ENCODE data around the gene LTO1.

The LTO1 gene

DNA sequence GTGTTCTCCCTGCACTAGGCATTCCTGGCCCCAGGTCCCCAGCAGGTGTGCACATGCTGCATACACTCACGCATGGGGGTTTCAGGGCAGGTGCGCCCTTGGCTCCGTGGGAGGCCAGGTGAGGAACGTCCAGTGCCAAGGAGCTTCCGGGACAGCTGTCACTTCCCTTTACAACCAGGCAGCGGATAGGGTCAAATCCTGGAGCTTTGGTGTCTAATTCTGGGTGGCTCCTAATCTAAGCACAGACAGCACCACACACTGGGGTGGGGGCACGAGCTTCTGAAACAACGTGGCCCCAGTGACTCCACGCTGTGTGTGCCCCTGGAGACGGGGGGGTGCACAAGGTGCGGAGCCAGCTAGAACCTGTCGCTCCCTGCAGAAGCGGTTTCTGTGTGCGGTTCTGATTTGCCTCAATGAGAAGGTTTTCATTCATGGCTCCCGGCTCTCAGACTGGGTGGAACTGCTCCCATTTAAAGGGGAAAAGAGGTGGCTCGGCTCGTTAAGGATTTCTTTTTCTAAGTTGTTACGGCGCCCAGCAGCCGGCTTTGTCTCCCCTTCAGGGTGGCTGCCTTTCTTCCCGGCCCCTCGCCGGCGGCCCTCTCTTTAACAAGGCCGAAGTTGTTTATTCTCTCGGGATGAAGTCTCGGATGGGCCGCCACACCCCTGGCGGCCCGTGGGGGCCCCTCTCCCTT lies 29.2 kb downstream of the LTO1 start:
- DNase-seq (ENCODE audit: low spot score): no peak

DNA sequence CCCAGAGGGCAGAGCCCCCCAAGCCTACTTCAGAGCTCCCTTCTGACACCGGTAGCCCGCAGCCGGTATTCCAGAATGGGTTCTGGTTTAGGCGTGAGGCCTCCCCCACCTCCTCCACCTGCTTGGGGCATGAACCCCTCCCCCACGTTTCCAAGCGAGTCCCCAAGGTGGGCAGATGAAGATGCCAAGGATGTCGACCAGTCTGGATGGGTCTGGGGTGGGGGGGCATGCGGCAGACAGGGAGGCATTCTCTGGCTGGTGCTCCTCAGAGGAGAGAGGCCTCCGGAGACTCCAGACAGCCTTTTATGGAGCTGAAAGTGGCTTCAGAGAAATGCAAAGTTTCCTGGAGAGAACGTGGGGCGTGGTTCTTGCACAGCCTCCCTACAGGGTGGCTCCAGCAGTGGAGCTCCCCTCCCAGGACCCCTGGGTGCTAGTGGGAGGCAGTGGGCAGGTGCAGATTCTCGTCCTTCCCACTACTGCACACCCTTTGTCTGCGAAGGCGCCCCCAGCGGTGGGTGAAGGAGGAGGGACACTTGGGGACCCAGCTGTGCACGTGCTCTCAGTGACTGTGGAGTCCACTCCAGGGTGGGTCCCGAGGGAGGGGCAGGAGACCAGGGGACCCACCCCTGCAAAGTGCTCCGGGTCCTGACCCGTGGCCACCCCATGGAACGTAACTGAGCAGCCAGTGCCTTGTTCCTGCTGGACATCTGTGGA lies 30.0 kb downstream of the LTO1 start:
- no peak for DNase-seq (ENCODE audit: low spot score)

DNA sequence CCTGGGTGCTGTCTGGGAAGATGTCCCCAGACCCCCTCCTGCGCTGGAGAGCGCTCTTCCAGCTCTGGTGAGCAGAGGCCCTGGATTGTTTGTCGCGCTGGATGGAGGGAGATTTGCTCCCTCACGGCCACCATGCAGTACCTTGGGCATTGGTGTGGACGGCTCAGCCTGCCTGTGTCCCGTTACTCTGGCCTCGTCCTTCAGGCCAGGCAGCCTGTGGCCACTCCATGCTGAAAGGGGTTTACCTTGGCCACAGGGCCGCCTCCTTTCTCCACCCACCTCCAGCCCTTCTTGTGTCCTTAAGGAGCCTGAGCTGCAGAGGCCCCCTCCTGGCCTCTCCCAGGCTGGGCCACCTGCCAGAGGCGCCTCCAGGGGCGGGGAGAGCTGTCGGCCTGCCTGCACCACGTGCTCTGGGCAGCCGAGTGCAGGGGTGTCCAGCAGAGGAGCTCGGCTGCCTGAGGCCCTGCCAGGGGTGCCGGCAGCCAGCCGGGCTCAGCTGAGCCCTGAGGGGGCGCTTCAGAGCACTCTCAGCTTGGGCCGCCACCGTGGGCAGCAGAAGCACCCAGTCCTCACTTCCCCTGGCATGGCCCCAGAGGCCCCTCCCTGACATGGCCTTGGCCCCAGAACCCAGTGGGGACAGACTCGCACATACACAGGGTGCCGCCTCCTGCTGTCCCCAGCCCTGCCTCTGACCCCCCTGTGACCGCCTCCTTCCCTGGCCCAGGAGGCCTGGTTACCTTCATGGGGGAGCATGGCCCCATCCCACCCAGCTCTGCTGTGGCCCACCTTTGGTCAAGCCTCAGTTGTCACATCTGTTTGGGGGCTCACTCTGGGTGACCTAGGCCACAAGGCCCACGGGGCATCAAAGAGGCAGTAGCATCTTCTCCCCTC lies 30.8 kb downstream of the LTO1 start:
- DNase-seq (ENCODE audit: low spot score): peak; percentile 47

DNA sequence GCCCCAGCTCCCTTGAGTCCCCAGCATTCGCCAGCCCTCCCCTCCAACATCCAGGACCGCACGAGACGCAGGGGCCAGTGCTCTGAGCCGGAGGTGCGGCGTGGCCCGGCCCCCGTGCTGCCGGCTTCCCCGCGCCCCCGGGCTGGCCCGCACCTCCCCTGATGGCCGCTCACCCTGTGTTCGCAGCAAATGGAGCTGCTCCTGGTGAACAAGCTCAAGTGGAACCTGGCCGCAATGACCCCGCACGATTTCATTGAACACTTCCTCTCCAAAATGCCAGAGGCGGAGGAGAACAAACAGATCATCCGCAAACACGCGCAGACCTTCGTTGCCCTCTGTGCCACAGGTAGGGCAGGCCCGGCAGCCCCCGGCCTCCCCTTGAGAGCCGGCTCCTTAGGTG lies 31.5 kb downstream of the LTO1 start:
- DNase-seq (ENCODE audit: low spot score): no peak

DNA sequence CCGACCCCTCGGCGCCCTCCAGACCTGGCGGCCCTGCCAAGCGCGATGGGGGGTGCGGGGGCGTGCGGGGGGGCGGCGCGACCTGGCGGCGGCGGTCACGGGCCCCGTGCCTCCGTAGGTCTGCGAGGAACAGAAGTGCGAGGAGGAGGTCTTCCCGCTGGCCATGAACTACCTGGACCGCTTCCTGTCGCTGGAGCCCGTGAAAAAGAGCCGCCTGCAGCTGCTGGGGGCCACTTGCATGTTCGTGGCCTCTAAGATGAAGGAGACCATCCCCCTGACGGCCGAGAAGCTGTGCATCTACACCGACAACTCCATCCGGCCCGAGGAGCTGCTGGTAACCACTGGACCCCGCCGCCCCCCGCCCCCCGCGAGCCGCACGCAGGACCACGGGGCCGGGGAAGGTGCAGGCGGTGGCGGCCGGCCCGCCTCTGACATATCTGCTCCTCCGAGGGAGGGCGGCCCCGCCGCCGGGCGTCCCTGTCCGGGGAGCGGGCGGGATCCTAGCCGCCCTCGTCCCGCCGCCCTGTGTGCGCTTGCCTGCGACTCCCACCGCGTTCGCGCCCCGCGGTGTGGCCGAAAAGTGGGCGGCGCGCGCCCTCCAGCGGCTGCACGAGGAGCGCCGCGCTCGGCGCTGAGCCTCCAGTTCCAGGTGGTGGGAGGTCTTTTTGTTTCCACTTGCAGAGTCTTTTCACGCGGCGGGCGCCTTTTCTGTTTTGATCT lies 32.1 kb downstream of the LTO1 start:
- DNase-seq (ENCODE audit: low spot score): peak; percentile 51

DNA sequence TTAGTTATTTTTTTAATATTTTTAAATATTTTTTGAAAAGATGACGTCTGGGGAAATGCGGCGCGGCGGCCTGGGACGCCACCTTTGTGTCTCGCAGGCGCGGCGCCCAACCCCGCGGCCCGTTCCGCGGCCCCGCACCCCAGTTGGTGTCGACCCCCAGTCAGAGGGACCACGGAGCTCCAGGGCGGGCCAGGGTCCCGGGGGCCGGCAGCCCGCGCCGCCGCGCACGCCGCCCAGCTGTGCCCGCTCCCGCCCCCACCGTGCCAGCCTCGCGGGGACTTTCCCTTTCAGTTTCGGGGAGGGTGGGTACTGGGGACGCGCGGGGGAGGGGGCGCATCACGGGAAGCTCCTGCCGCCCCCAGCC lies 32.6 kb downstream of the LTO1 start:
- DNase-seq (ENCODE audit: low spot score): no peak

DNA sequence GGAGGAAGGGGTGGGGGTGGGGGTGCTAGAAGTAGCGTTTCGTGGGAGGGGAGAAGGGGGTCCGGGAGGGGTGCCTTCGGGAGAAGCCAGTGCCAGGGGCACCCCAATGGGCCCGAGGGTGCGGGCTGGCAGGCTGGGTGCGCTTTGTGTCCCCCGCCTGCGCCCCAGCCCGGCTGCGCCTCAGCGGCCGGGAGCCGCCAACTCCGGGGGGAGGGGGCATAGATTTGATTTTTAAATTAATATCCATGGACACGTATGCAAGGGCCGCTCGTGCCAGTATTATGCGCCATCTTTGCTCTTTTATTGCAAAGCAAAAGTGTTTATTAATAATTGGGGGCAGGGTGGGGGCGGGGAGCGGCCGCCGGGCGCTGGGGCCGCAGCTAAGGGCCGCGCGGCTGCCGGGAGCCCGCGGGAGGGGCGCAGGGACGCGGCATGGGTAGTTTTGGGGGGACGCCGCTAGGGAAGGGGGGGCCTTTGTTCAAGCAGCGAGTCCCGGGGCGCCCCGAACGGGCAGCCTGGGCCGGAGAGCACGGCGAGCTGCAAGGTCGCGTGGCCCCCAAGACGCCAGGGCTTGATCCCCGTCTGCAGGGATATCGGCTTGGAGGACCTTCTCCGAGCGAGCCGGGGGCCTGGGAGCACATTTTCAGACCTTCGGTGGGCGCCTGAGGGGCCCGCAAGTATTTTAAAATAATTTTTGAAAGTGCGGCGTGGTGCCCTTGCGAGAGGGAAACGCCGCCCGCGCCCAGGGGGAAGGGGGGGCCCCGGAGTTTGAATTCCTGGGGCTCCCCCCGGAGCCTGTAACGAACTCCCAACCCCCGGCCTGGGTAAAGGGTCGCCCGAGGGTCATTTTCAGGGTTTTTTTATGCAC lies 33.2 kb downstream of the LTO1 start:
- no peak for DNase-seq (ENCODE audit: low spot score)

DNA sequence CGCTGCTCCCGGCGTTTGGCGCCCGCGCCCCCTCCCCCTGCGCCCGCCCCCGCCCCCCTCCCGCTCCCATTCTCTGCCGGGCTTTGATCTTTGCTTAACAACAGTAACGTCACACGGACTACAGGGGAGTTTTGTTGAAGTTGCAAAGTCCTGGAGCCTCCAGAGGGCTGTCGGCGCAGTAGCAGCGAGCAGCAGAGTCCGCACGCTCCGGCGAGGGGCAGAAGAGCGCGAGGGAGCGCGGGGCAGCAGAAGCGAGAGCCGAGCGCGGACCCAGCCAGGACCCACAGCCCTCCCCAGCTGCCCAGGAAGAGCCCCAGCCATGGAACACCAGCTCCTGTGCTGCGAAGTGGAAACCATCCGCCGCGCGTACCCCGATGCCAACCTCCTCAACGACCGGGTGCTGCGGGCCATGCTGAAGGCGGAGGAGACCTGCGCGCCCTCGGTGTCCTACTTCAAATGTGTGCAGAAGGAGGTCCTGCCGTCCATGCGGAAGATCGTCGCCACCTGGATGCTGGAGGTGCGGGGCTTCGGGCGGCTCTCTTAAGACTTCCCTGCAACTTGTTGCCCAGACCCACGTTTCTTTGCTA lies 34.1 kb downstream of the LTO1 start, which contains the start of gene CCND1:
TSS of gene CCND1 (plus strand) at position 162 of the 587 bp plus-strand sequence. CDS start at position 320, 158 bp downstream.
- peak; percentile 65 for DNase-seq (ENCODE audit: low spot score)

DNA sequence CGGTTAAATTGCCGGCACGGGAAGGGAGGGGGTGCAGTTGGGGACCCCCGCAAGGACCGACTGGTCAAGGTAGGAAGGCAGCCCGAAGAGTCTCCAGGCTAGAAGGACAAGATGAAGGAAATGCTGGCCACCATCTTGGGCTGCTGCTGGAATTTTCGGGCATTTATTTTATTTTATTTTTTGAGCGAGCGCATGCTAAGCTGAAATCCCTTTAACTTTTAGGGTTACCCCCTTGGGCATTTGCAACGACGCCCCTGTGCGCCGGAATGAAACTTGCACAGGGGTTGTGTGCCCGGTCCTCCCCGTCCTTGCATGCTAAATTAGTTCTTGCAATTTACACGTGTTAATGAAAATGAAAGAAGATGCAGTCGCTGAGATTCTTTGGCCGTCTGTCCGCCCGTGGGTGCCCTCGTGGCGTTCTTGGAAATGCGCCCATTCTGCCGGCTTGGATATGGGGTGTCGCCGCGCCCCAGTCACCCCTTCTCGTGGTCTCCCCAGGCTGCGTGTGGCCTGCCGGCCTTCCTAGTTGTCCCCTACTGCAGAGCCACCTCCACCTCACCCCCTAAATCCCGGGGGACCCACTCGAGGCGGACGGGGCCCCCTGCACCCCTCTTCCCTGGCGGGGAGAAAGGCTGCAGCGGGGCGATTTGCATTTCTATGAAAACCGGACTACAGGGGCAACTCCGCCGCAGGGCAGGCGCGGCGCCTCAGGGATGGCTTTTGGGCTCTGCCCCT lies 34.7 kb downstream of the LTO1 start:
- no peak for DNase-seq (ENCODE audit: low spot score)

DNA sequence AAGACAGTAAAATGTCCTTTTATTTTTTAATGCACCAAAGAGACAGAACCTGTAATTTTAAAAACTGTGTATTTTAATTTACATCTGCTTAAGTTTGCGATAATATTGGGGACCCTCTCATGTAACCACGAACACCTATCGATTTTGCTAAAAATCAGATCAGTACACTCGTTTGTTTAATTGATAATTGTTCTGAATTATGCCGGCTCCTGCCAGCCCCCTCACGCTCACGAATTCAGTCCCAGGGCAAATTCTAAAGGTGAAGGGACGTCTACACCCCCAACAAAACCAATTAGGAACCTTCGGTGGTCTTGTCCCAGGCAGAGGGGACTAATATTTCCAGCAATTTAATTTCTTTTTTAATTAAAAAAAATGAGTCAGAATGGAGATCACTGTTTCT lies 35.3 kb downstream of the LTO1 start:
- DNase-seq (ENCODE audit: low spot score): no peak

DNA sequence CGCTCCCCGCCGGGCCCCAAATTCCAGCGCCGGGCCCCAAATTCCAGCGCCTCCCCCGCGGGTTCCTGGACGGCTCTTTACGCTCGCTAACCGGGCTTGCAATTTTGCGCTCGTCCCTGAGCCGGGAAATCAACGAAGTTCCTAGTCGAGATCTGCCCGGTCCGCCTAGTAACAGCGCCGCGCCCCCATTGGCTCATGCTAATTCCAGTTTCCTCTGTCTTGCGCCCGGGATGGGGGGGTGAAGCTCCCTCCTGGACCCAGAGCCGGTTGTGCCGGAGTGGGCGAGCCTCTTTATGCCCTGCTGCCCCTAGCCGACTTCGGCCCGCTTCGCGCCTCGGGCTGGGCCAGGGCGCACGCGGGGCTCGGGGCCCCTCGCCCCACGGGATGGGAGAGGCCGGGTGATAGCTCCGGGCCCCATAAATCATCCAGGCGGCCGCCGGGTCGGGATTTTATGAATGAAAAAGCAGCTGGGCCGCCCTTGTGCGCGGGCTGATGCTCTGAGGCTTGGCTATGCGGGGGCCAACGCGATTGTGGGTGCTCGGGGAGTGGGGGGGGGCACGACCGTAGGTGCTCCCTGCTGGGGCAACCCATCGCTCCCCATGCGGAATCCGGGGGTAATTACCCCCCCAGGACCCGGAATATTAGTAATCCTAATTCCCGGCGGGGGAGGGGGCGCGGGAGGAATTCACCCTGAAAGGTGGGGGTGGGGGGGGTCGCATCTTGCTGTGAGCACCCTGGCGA lies 36.0 kb downstream of the LTO1 start:
- DNase-seq (ENCODE audit: low spot score): peak; percentile 77

DNA sequence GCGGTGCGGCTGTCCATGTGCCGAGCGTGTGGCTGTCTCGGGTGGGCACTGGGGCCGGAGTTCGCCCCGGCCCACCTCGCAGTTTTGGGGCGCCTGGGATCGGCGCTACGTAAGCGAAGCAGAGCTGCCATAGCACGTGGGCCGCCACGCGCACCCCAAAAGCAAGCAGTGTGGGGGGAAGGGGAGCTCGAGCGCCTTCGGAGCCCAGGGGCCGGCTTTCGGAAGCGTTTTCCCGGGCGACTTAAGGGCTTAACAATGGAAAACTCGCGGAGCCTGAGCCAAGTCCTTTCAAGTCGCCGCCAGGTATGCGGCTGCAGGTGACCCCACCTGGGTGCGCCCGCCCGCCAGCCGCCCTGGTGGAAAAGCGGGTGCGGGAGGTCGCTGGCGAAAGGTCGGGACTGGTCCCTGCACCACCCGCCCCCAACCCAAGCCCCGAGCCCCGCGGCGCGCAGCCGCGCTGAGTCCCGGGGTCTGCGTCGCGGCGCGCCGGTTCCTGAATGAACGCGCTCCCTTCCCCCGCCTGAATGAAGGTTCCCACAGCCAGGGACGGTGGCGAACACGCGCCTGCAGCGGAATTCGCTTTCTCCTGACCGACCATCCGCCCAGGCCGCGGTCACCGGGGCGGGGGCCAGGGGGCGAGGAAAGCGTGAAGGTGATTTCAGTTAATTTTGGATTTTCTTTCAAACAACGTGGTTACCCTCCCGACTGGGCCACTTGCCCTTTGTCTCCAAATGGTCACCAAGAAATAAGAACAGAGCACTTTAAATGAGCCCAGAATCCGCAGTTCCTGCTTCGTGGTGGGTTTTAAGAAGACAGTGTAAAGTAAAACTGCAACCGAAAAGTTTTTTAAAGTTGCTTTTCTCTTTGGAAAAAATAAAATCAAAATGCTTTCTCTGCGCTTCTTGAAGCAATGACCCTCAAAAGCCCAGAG lies 36.9 kb downstream of the LTO1 start:
- DNase-seq (ENCODE audit: low spot score): no peak

DNA sequence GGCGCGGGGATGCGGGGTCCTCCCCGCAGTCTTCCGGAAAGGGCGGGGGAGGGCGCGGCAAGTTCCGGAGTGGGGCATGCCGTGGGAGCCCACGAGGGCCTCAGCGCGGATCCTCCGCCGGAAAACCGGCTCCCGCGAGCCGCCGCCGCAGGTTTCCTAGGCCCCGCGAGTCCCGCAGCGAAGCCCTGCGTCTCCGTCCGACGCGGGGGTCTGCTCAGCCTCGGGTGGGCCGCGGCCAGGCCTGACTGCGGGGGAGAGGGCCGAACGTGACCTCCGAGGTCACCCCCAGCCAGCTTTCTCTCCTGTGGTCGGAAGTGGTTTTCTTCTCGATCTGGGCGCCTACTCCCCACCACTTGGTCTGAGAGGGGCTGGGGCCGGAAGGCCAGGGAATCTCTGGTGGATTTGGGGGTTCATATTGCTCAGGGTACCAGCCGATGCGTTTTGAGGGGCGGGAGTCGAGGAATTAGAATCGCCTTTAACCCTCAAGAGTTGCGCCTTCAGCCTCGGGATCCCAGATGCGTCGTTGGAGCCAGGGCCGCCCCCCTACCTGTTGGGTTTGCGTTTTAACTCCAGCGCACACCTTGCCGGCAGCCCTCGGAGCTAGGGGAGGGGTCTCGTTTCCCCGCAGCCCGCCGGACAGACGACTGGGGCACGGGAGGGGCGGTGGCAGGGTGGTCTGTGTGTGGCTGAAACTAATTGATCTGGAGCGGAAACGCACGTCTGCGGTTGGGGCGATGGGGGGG lies 37.8 kb downstream of the LTO1 start:
- DNase-seq (ENCODE audit: low spot score): no peak

DNA sequence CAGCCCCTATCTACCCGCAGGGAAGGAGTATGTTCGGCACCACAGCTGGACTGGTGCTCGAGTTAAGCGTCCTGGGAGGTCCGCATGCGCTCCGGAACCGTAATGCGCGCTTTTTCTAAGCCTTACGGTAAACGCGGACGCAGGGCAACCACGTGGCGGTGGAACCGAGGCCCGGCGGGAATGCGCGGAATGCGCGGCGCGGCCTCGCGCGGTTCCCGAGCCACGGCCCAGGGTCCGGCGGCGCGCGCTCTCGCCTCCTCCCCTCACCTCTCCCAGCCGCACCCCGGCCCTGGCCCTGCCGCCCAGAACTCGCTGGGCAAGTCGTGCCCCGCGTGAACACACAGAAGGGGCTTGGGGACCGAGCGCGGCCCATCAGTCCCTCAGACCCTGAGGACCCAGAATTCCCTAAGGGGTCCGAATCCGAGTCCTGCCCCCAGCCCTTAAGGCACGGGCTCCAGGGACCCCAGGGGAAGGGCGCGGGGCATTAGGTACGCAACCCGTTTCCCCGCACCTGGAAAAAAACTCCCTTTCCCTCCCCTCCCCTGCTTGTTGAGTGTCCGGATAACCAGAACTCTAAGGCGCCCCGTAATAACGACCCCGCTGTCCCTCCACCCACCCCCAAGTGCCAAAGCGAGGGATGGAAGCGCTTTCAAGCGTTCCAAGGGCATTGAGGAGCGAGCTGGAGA lies 38.5 kb downstream of the LTO1 start:
- DNase-seq (ENCODE audit: low spot score): peak; percentile 34

DNA sequence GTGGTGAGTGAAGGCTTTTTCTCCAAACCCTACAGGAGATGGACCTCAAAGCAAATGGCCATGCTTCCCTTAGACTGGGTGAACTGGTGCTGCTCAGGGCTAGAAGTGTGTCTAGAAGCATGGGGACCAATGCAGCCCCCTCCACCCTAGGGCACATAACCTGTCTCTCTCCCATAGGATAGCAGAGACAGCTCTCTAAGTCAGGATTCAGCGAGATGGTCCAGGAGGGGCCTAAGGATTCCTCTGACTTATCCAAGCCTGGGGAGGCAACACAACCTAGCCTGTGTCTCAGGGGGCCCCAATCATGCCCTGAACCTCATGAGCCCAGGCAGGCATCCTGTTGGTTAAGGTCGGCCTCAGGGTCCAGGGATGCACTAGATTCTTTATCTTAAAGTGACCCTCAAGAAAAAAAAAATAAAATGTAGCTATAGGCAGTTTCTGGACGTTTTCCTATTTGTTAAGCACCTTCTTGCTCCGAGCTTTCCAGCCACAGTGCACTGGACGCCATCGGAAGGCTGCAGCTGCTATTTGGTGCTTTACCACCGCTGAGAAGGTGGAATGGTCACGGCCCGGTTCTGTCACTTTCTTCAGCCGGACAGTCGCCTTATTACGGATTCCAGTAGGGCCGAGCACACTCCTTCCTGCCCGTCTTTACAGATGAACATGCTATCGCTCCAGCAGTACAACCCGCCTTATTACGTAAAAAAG lies 39.2 kb downstream of the LTO1 start:
- no peak for DNase-seq (ENCODE audit: low spot score)

DNA sequence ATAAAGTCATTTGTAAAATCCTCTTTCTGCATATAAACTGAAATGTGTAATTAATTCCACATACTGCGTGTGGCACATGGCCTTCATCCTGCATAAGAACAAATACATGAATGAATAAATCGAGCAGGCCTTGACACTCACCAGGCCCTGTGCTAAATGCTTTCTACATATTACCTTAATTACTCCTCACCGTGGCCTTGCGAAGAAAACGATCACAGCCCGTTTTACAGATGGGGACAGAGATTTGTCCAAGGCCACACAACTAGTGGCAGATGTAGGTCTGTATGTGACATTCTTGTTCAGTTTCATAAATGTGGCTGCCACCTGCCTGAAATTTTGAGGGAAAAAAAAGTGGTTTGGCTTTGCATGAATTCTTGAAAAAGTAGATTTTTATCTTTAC lies 40.0 kb downstream of the LTO1 start:
- no peak for DNase-seq (ENCODE audit: low spot score)

Data from pons (tissue), 1 donor.